SK-N-SH (cell line): ENCODE measurements around the gene GTPBP3.

Experiments
- FOXJ3 ChIP-seq: sonication (generic); formaldehyde crosslinking; IDR thresholded peaks from 2 replicates; pipeline ENCODE4 v1.5.1; 2020; ENCODE audit warnings: mild to moderate bottlenecking, missing genetic modification reagents
- FOXM1 ChIP-seq: IDR thresholded peaks from 2 replicates; pipeline ENCODE4 v1.4.0; 2012; ENCODE audit warnings: low read depth, mild to moderate bottlenecking
- RAD21 ChIP-seq: IDR thresholded peaks from 2 replicates; pipeline ENCODE4 v1.6.1; 2012; ENCODE audit warnings: mild to moderate bottlenecking, low read length
- TF ChIP-seq, protein P1 (sequence below): fragments of 200-600 bp; sonication (generic); IDR thresholded peaks from 2 replicates; pipeline ENCODE4 v1.6.1; 2017; ENCODE audit warnings: antibody characterized with exemption, mild to moderate bottlenecking, moderate library complexity

GRCh38 chr19:17389288-17389687 is 51.9 kb downstream of the GTPBP3 start:
- TF ChIP-seq, protein P1, sequence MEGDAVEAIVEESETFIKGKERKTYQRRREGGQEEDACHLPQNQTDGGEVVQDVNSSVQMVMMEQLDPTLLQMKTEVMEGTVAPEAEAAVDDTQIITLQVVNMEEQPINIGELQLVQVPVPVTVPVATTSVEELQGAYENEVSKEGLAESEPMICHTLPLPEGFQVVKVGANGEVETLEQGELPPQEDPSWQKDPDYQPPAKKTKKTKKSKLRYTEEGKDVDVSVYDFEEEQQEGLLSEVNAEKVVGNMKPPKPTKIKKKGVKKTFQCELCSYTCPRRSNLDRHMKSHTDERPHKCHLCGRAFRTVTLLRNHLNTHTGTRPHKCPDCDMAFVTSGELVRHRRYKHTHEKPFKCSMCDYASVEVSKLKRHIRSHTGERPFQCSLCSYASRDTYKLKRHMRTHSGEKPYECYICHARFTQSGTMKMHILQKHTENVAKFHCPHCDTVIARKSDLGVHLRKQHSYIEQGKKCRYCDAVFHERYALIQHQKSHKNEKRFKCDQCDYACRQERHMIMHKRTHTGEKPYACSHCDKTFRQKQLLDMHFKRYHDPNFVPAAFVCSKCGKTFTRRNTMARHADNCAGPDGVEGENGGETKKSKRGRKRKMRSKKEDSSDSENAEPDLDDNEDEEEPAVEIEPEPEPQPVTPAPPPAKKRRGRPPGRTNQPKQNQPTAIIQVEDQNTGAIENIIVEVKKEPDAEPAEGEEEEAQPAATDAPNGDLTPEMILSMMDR: no peak
- TF ChIP-seq RAD21 (no peak), FOXM1 (no peak), FOXJ3 (no peak)
